HG03575 (cell line): ENCODE data around the gene ADAMTS3.

Experiments
- ATAC-seq: cut with Tn5 transposase; IDR thresholded peaks from one replicate; pipeline ENCODE4 v1.9.1; 2021; ENCODE audit not compliant: unreplicated experiment, insufficient number of reproducible peaks, low FRiP score; ENCODE audit errors: extremely low read depth

Gene ADAMTS3

GRCh38 chr4:72374159-72374558, 194.9 kb downstream of the ADAMTS3 start:
- no peak for ATAC-seq

- no peak for ATAC-seq
Observed at GRCh38 chr4:72366601-72367000, 202.4 kb downstream of the ADAMTS3 start.

- no peak for ATAC-seq
Observed at GRCh38 chr4:72365981-72366380, 203.0 kb downstream of the ADAMTS3 start.

- no peak for ATAC-seq
Observed at GRCh38 chr4:72365016-72365415, 204.0 kb downstream of the ADAMTS3 start.

GRCh38 chr4:72360075-72360474, 208.9 kb downstream of the ADAMTS3 start:
- ATAC-seq, result no peak

GRCh38 chr4:72358483-72358882, 210.5 kb downstream of the ADAMTS3 start:
- no peak for ATAC-seq

GRCh38 chr4:72357908-72358307, 211.1 kb downstream of the ADAMTS3 start:
- no peak for ATAC-seq

GRCh38 chr4:72352711-72353110, 216.3 kb downstream of the ADAMTS3 start:
- no peak for ATAC-seq

GRCh38 chr4:72351521-72351920, 217.5 kb downstream of the ADAMTS3 start:
- ATAC-seq, result no peak

- ATAC-seq, result no peak
Observed at GRCh38 chr4:72348701-72349100, 220.3 kb downstream of the ADAMTS3 start.

- ATAC-seq, result no peak
Observed at GRCh38 chr4:72344418-72344817, 224.6 kb downstream of the ADAMTS3 start.

GRCh38 chr4:72341432-72341820, 227.6 kb downstream of the ADAMTS3 start:
- ATAC-seq, result no peak

GRCh38 chr4:72340803-72341431, 228.1 kb downstream of the ADAMTS3 start:
- no peak for ATAC-seq

- ATAC-seq, result no peak
Observed at GRCh38 chr4:72338060-72338459, 231.0 kb downstream of the ADAMTS3 start.

GRCh38 chr4:72330381-72330780, 238.6 kb downstream of the ADAMTS3 start:
- no peak for ATAC-seq

- ATAC-seq, result no peak
Observed at GRCh38 chr4:72326692-72327632, 242.1 kb downstream of the ADAMTS3 start.

GRCh38 chr4:72325215-72325614, 243.8 kb downstream of the ADAMTS3 start:
- no peak for ATAC-seq

- no peak for ATAC-seq
Observed at GRCh38 chr4:72323227-72323626, 245.8 kb downstream of the ADAMTS3 start.

- no peak for ATAC-seq
Observed at GRCh38 chr4:72320223-72320948, 248.6 kb downstream of the ADAMTS3 start.

GRCh38 chr4:72319601-72320021, 249.4 kb downstream of the ADAMTS3 start:
- ATAC-seq, result no peak
